H1 (cell line): ENCODE results near the gene SPC24. TPM values are rescaled to one million over a fixed set of nuclear protein-coding genes. Genes with fewer than 3 reads are reported as not detected.

Source experiments
- CTCF ChIA-PET: fragments of 300-600 bp; sonication (Branson Sonifier 250); formaldehyde crosslinking; loops from one replicate; lab custom pipeline; 2021; ENCODE audit not compliant: partially characterized antibody; lab: Charles Lee
- POLR2A ChIA-PET: fragments of 300-600 bp; sonication (Branson Sonifier 250); formaldehyde crosslinking; loops from one replicate; lab custom pipeline; 2021; ENCODE audit warnings: inconsistent platforms; ENCODE audit not compliant: partially characterized antibody; lab: Charles Lee
- DNase-seq, 2 experiments: peaks; one replicate each; pipeline versions ENCODE4 v3.0.0 to v3.0.0-alpha.2; 2010 to 2022; ENCODE audit warnings: low spot score in 2 of 2, low read depth in 1 of 2, mixed read lengths in 1 of 2
- FAIRE-seq: peaks from 2 replicates; lab custom pipeline; 2011; peaks lifted over from hg19 to GRCh38; lab: Jason Lieb, UNC
- H2AFZ ChIP-seq: 2 replicates; pipeline ENCODE4 v1.8.1; 2012; ENCODE audit warnings: low read length, inconsistent platforms
- H2AK5ac ChIP-seq: 2 replicates; pipeline ENCODE4 v1.6.1; 2013; ENCODE audit warnings: low read depth, low read length
- H2BK120ac ChIP-seq: replicated peaks from 2 replicates; pipeline ENCODE3; 2013; ENCODE audit warnings: low read depth, low read length, inconsistent platforms
- H2BK12ac ChIP-seq: 2 replicates; pipeline ENCODE4 v1.6.1; 2013; ENCODE audit warnings: low read depth, low read length
- H2BK15ac ChIP-seq: 2 replicates; pipeline ENCODE4 v1.6.1; 2013; ENCODE audit warnings: low read length
- H2BK20ac ChIP-seq: 2 replicates; pipeline ENCODE4 v1.6.1; 2013; ENCODE audit warnings: low read length
- H2BK5ac ChIP-seq: 2 replicates; pipeline ENCODE4 v1.6.1; 2013; ENCODE audit warnings: low read depth, low read length
- H3K14ac ChIP-seq: 2 replicates; pipeline ENCODE4 v1.6.1; 2013; ENCODE audit warnings: inconsistent platforms; ENCODE audit not compliant: insufficient read length
- H3K18ac ChIP-seq: 2 replicates; pipeline ENCODE4 v1.6.1; 2013; ENCODE audit warnings: low read length; ENCODE audit errors: extremely low read depth
- H3K23ac ChIP-seq: 2 replicates; pipeline ENCODE4 v1.6.1; 2013; ENCODE audit warnings: inconsistent platforms; ENCODE audit not compliant: insufficient read length
- H3K23me2 ChIP-seq: 2 replicates; pipeline ENCODE4 v1.6.1; 2013; ENCODE audit warnings: low read depth, low read length
- H3K27ac ChIP-seq: 2 replicates; pipeline ENCODE4 v1.6.1; 2011; ENCODE audit warnings: low read depth, low read length, inconsistent platforms
- H3K27me3 ChIP-seq, 4 experiments: replicated peaks in 1 of 4; 1 replicate in 1 of 4; 2 replicates in 3 of 4; pipeline versions ENCODE4 v1.6.1 to v1.8.1; 2011 to 2013; ENCODE audit warnings: low read length in 3 of 4, mild to moderate bottlenecking in 3 of 4, inconsistent platforms in 2 of 4, mixed read lengths in 2 of 4, moderate library complexity in 1 of 4; ENCODE audit not compliant: control insufficient read depth in 3 of 4, insufficient read depth in 3 of 4; ENCODE audit errors: extremely low read depth in 1 of 4
- H3K36me3 ChIP-seq, 4 experiments: 2 replicates each; pipeline versions ENCODE4 v1.6.1 to v1.8.1; 2011 to 2013; ENCODE audit warnings: mild to moderate bottlenecking in 4 of 4, low read length in 3 of 4, moderate library complexity in 2 of 4, control low read depth in 1 of 4, inconsistent platforms in 1 of 4; ENCODE audit not compliant: insufficient read depth in 4 of 4, control insufficient read depth in 2 of 4
- H3K4ac ChIP-seq: replicated peaks from 2 replicates; pipeline ENCODE3; 2013; ENCODE audit warnings: low read length, low read depth, mixed read lengths, inconsistent platforms; ENCODE audit not compliant: insufficient read length
- H3K4me1 ChIP-seq, 4 experiments: replicated peaks in 1 of 4; 1 replicate in 1 of 4; 2 replicates in 3 of 4; pipeline versions ENCODE4 v1.6.1 to v1.8.1; 2011 to 2013; ENCODE audit warnings: low read length in 3 of 4, inconsistent platforms in 2 of 4, mixed read lengths in 1 of 4; ENCODE audit not compliant: insufficient read depth in 4 of 4, control insufficient read depth in 3 of 4
- H3K4me2 ChIP-seq, 2 experiments: 2 replicates each; pipeline versions ENCODE4 v1.6.1 to v1.8.1; 2011 to 2013; ENCODE audit warnings: low read depth in 2 of 2, low read length in 2 of 2, control low read depth in 1 of 2, inconsistent platforms in 1 of 2, mild to moderate bottlenecking in 1 of 2; ENCODE audit not compliant: insufficient read depth in 1 of 2
- H3K4me3 ChIP-seq, 4 experiments: fragments of 200-600, 300-600 bp in 1 of 4; sonication (generic), shearing (Covaris generic), sonication (Bioruptor Twin) in 1 of 4; 2 replicates each; pipeline versions ENCODE4 v1.5.1 to v1.8.1; 2011 to 2016; ENCODE audit warnings: low read length in 4 of 4, low read depth in 3 of 4, control low read depth in 2 of 4, inconsistent platforms in 2 of 4, mild to moderate bottlenecking in 2 of 4, mixed read lengths in 1 of 4, moderate library complexity in 1 of 4; ENCODE audit not compliant: insufficient read depth in 2 of 4; ENCODE audit errors: extremely low read depth in 1 of 4
- H3K56ac ChIP-seq: replicated peaks from 2 replicates; pipeline ENCODE3; 2013; ENCODE audit warnings: low read depth, mild to moderate bottlenecking, mixed read lengths, low read length, inconsistent platforms; ENCODE audit not compliant: insufficient read length
- H3K79me1 ChIP-seq: 2 replicates; pipeline ENCODE4 v1.6.1; 2013; ENCODE audit warnings: low read depth, low read length, control low read depth
- H3K79me2 ChIP-seq, 2 experiments: 2 replicates each; pipeline versions ENCODE4 v1.6.1 to v1.8.1; 2012 to 2013; ENCODE audit warnings: low read length in 2 of 2, mild to moderate bottlenecking in 2 of 2, inconsistent platforms in 1 of 2; ENCODE audit not compliant: insufficient read depth in 2 of 2, control insufficient read depth in 1 of 2
- H3K9ac ChIP-seq, 4 experiments: replicated peaks in 1 of 4; 1 replicate in 1 of 4; 2 replicates in 3 of 4; pipeline versions ENCODE4 v1.6.1 to v1.8.1; 2011 to 2013; ENCODE audit warnings: low read depth in 3 of 4, low read length in 3 of 4, control low read depth in 2 of 4, mild to moderate bottlenecking in 2 of 4, moderate library complexity in 2 of 4, inconsistent platforms in 1 of 4; ENCODE audit errors: extremely low read depth in 1 of 4
- H3K9me3 ChIP-seq, 2 experiments: 2 replicates each; pipeline versions ENCODE4 v1.6.1 to v1.8.1; 2012 to 2013; ENCODE audit warnings: mild to moderate bottlenecking in 2 of 2, moderate library complexity in 2 of 2, control low read depth in 1 of 2, inconsistent platforms in 1 of 2, low read depth in 1 of 2, low read length in 1 of 2, mixed read lengths in 1 of 2; ENCODE audit not compliant: insufficient read depth in 2 of 2
- H4K20me1 ChIP-seq, 2 experiments: replicated peaks in 1 of 2; 2 replicates each; pipeline versions ENCODE3 to v1.8.1; 2011 to 2013; ENCODE audit warnings: inconsistent platforms in 2 of 2, low read length in 2 of 2, mild to moderate bottlenecking in 1 of 2; ENCODE audit not compliant: insufficient read depth in 2 of 2, control insufficient read depth in 1 of 2
- H4K5ac ChIP-seq: 2 replicates; pipeline ENCODE4 v1.6.1; 2013; ENCODE audit warnings: low read length, low read depth, mixed read lengths, inconsistent platforms; ENCODE audit not compliant: insufficient read length
- H4K8ac ChIP-seq: 2 replicates; pipeline ENCODE4 v1.8.0; 2013; ENCODE audit warnings: mild to moderate bottlenecking, moderate library complexity, low read length, inconsistent platforms; ENCODE audit not compliant: insufficient read depth; ENCODE audit errors: extremely low read depth
- H4K91ac ChIP-seq: replicated peaks from 2 replicates; pipeline ENCODE3; 2013; ENCODE audit warnings: low read length, mixed read lengths, inconsistent platforms; ENCODE audit not compliant: insufficient read length
- BCL11A ChIP-seq, 2 experiments: IDR thresholded peaks; one replicate each; pipeline ENCODE4 v1.6.1; 2011; ENCODE audit warnings: low read depth in 2 of 2, low read length in 2 of 2, mild to moderate bottlenecking in 2 of 2
- CBX5 ChIP-seq: fragments of 300-800, 300-1000 bp; sonication (generic); IDR thresholded peaks from 2 replicates; pipeline ENCODE4 v1.7.1; 2016; ENCODE audit warnings: antibody characterized with exemption, low read length, low read depth
- CEBPB ChIP-seq: IDR thresholded peaks from 2 replicates; pipeline ENCODE4 v1.6.1; 2012; ENCODE audit warnings: low read depth, low read length
- HDAC6 ChIP-seq: IDR thresholded peaks from one replicate; pipeline ENCODE4 v1.7.1; 2012; ENCODE audit warnings: low read depth, mild to moderate bottlenecking, inconsistent platforms, low read length, moderate library complexity
- JUN ChIP-seq: IDR thresholded peaks from 2 replicates; pipeline ENCODE4 v1.6.1; 2011; ENCODE audit warnings: low read depth, mild to moderate bottlenecking, improper control_type of control experiment, low read length
- JUND ChIP-seq: IDR thresholded peaks from 2 replicates; pipeline ENCODE4 v1.6.1; 2011; ENCODE audit warnings: mild to moderate bottlenecking, improper control_type of control experiment, low read length
- KDM1A ChIP-seq: fragments of 200-600, 300-600 bp; sonication (generic); IDR thresholded peaks from 2 replicates; pipeline ENCODE4 v1.7.1; 2016; ENCODE audit warnings: mild to moderate bottlenecking, low read length, borderline replicate concordance
- MAFK ChIP-seq: IDR thresholded peaks from 2 replicates; pipeline ENCODE4 v1.6.1; 2012; ENCODE audit warnings: low read depth, mild to moderate bottlenecking, improper control_type of control experiment, low read length
- MAX ChIP-seq: IDR thresholded peaks from 2 replicates; pipeline ENCODE4 v1.6.1; 2012; ENCODE audit warnings: inconsistent platforms
- NANOG ChIP-seq: IDR thresholded peaks from 2 replicates; pipeline ENCODE4 v1.6.1; 2011; ENCODE audit warnings: low read length, low read depth, mild to moderate bottlenecking, inconsistent platforms; ENCODE audit not compliant: insufficient read depth, poor library complexity, severe bottlenecking
- SP1 ChIP-seq: IDR thresholded peaks from 2 replicates; pipeline ENCODE4 v1.6.1; 2011; ENCODE audit warnings: low read depth, low read length
- SRF ChIP-seq: IDR thresholded peaks from 2 replicates; pipeline ENCODE4 v1.6.1; 2011; ENCODE audit warnings: mild to moderate bottlenecking, low read depth, low read length, moderate library complexity
- TCF12 ChIP-seq: IDR thresholded peaks from 2 replicates; pipeline ENCODE4 v1.6.1; 2011; ENCODE audit warnings: low read depth, mild to moderate bottlenecking, low read length
- TEAD4 ChIP-seq: IDR thresholded peaks from 2 replicates; pipeline ENCODE4 v1.6.1; 2012; ENCODE audit warnings: low read depth, low read length, inconsistent platforms, mixed read lengths
- ZNF274 ChIP-seq: IDR thresholded peaks from 2 replicates; pipeline ENCODE4 v1.7.0; 2012; ENCODE audit warnings: low read length, borderline replicate concordance; ENCODE audit errors: extremely low read depth
- WGBS, 2 experiments: shearing (Covaris generic) in 1 of 2; methylation state at CpG; one replicate each; pipeline versions ENCODE4 v1.1.6 to v1.1.7; 2013 to 2015; ENCODE audit warnings: low lambda C conversion rate in 2 of 2, mixed read lengths in 2 of 2, inconsistent platforms in 1 of 2, low coverage in 1 of 2, missing lambda C conversion rate in 1 of 2; ENCODE audit not compliant: insufficient replicate concordance in 2 of 2, insufficient coverage in 1 of 2, insufficient read length in 1 of 2; ENCODE audit errors: extremely low coverage in 1 of 2, missing lambda C conversion rate in 1 of 2; 5-methylcytosine and 5-hydroxymethylcytosine counted together
- polyA plus RNA-seq, 7 experiments: library from polyadenylated mRNA; depleted of rRNA in 3 of 7; stranded (reverse) in 5 of 7; unstranded in 2 of 7; fragments of >200 nt in 5 of 7; fragments of 200-250 nt in 2 of 7; gene quantifications; 1 replicate in 5 of 7; 2 replicates in 1 of 7; 4 replicates in 1 of 7; pipeline versions ENCODE4 v1.2.1 to v1.2.3, GENCODE V29; 2011 to 2013; ENCODE audit warnings: missing spikeins in 2 of 7, mixed read lengths in 2 of 7
- total RNA-seq: library from RNA; stranded (reverse); fragmentation: NEBNext Ultra II Directional; extraction: Animal tissue kit (Norgen Biotek cat#: 25700); gene quantifications from 2 replicates; pipeline ENCODE4 v1.2.1, GENCODE V29; 2021

The SPC24 gene
- total and polyA plus RNA-seq, 2 of the 8 experiments (the other 6 are each of a cell fraction or from before 2014, with no cell fraction given): 17.7 to 42.4 TPM

- Histone ChIP-seq H3K23me2 (no peaks in the 10 kb centered on the region), H3K14ac (no peak overlapping the region), H2AK5ac (no peak overlapping the region), H3K36me3 (peaks cover 0 to 38% (median 17%) of the 10 kb centered on the region in 4 experiments; a peak in 6 of 8 replicates), H3K4me1 (no peaks in the 10 kb centered on the region), H3K4me3 (no peak overlapping the region), H3K4me2 (no peak overlapping the region), H4K20me1 (no peaks in the 10 kb centered on the region), H3K56ac (no peak overlapping the region), H2BK20ac (no peak overlapping the region), H2BK15ac (no peak overlapping the region), H4K8ac (no peak overlapping the region), H4K91ac (no peak overlapping the region), H2BK5ac (no peak overlapping the region; the same call in 1 of the 2 replicates), H3K27ac (no peak overlapping the region), H3K79me2 (no peaks in the 10 kb centered on the region), H2AFZ (no peak overlapping the region), H3K23ac (no peak overlapping the region), H3K9ac (no peak overlapping the region), H3K4ac (no peak overlapping the region), H2BK120ac (no peak overlapping the region), H2BK12ac (no peak overlapping the region), H3K79me1 (no peaks in the 10 kb centered on the region; the same call in 1 of the 2 replicates), H3K27me3 (no peaks in the 10 kb centered on the region), H3K18ac (no peak overlapping the region), H4K5ac (no peak overlapping the region), H3K9me3 (no peaks in the 10 kb centered on the region)
- DNase-seq (no peak), FAIRE-seq (no peak)
- TF ChIP-seq MAFK: no peak
- TF ChIP-seq JUND: no peak
- TF ChIP-seq ZNF274: no peak
- no peak for TF ChIP-seq TEAD4
- TF ChIP-seq CEBPB: no peak
- no peak for TF ChIP-seq SP1
- TF ChIP-seq KDM1A: no peak
- no peak for TF ChIP-seq BCL11A (IDR thresholded peaks at IDR 0.05; ENCODE audit: low read depth in 2 of 2, low read length in 2 of 2)
- TF ChIP-seq JUN: no peak
- TF ChIP-seq NANOG: no peak
- no peak for TF ChIP-seq CBX5
- no peak for TF ChIP-seq HDAC6
- TF ChIP-seq TCF12: no peak
- TF ChIP-seq MAX: no peak
- TF ChIP-seq SRF: no peak
- WGBS, 2 experiments: 87% methylated on average over 8 of the region's 8 CpGs; no CpG with 5 or more reads in 1 of the 2 experiments
- CTCF ChIA-PET: interaction anchor here (1.6 kb wide), 1 partner anchor 69 kb away, joined by 4 read pairs; no protein-coding TSS in a partner anchor
- POLR2A ChIA-PET: no interaction called here
These were observed 18.1 kb upstream of the SPC24 start for GRCh38 chr19:11173516-11174155.
